Measurements from ENCODE around the gene KCNQ5. TPM values are rescaled to one million over a fixed set of nuclear protein-coding genes. Genes with fewer than 3 reads are reported as not detected.

KCNQ5 gene
- total RNA-seq, 1 donor from 2014 or later = 2.1 TPM

DNA sequence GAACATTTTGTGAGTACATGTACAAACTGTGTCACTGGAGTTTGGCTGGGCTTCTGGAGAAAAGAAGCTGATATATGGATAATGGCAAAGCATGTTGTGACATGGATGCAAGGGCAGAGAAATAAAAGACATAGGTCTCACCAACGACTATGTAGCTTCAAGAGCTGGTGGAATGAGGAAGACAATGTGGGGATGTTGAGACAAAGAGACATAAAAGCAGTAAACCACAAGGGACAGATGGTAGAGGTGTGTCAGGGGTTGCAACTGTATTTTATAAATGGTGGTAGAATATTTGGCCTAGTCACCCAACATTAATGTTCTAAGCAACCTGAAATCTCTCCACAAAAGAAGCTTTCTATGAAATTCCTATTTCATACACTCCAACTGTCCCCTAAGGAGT, 199.0 kb downstream of the KCNQ5 start:
- Histone ChIP-seq H3K4me3 (ENCODE audit: low read depth, low read length) (no peak overlapping the region), H3K27me3 (ENCODE audit: control insufficient read depth, insufficient read depth, low read length) (no peaks in the 10 kb centered on the region), H3K36me3 (ENCODE audit: control insufficient read depth, insufficient read depth, low read length) (no peaks in the 10 kb centered on the region)
- TF ChIP-seq, protein P1, sequence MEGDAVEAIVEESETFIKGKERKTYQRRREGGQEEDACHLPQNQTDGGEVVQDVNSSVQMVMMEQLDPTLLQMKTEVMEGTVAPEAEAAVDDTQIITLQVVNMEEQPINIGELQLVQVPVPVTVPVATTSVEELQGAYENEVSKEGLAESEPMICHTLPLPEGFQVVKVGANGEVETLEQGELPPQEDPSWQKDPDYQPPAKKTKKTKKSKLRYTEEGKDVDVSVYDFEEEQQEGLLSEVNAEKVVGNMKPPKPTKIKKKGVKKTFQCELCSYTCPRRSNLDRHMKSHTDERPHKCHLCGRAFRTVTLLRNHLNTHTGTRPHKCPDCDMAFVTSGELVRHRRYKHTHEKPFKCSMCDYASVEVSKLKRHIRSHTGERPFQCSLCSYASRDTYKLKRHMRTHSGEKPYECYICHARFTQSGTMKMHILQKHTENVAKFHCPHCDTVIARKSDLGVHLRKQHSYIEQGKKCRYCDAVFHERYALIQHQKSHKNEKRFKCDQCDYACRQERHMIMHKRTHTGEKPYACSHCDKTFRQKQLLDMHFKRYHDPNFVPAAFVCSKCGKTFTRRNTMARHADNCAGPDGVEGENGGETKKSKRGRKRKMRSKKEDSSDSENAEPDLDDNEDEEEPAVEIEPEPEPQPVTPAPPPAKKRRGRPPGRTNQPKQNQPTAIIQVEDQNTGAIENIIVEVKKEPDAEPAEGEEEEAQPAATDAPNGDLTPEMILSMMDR (IDR thresholded peaks at IDR 0.05; ENCODE audit: insufficient read depth, low read length, severe bottlenecking) = no peak
- DNase-seq (ENCODE audit: low read depth) (no peak), FAIRE-seq (no peak)

DNA sequence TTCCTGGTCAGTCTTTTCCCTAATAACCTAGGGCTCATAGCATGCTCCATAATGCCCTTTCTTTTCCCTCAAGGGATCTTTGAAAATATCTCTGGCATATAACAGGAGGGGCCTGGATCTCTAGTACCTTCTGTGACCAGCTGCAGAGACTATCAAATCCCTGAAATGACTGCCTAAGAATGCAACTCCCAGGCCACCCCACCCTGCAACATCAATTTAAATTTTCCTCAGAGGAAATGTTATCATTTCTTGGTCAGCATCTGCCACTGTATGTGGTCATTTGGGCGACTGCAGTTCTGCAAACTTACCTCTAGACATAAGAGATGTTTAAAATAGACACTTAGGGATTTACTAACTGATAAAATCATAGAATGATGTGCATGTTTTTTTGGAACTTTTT, 200.2 kb downstream of the KCNQ5 start:
- no peak for FAIRE-seq

DNA sequence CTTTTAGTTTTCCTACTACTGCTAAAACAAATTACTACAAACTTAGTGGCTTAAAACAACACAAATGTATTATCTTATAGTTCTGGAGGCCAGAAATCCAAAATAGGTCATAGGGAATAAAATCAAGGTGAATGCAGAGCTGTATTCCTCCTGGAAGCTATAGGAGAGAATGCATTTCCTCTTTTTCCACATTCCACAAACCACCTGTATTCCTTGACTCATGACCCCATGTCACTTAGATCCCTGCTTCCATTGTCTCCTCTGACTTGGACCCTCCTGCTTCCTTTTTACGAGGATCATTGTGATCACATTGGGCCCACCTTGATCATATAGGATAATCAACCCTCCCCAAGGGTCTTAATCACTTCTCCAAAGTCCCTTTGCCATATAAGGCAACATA, 200.8 kb downstream of the KCNQ5 start:
- no peaks in the 10 kb centered on the region for H3K27me3 ChIP-seq (ENCODE audit: control insufficient read depth, insufficient read depth, low read length)
- FAIRE-seq (no peak), DNase-seq (ENCODE audit: low read depth) (no peak)
- TF ChIP-seq, protein P1 (IDR thresholded peaks at IDR 0.05; ENCODE audit: insufficient read depth, low read length, severe bottlenecking) = no peak
- no peak overlapping the region for H3K4me3 ChIP-seq (ENCODE audit: low read depth, low read length)
- no peaks in the 10 kb centered on the region for H3K36me3 ChIP-seq (ENCODE audit: control insufficient read depth, insufficient read depth, low read length)

More for the DNA sequence above, 200.2 kb downstream of the KCNQ5 start:
- TF ChIP-seq, protein P1 (IDR thresholded peaks at IDR 0.05; ENCODE audit: insufficient read depth, low read length, severe bottlenecking) = no peak
- Histone ChIP-seq H3K27me3 (ENCODE audit: control insufficient read depth, insufficient read depth, low read length) (no peaks in the 10 kb centered on the region), H3K4me3 (ENCODE audit: low read depth, low read length) (no peak overlapping the region), H3K36me3 (ENCODE audit: control insufficient read depth, insufficient read depth, low read length) (no peaks in the 10 kb centered on the region)
- DNase-seq (ENCODE audit: low read depth) = no peak

DNA sequence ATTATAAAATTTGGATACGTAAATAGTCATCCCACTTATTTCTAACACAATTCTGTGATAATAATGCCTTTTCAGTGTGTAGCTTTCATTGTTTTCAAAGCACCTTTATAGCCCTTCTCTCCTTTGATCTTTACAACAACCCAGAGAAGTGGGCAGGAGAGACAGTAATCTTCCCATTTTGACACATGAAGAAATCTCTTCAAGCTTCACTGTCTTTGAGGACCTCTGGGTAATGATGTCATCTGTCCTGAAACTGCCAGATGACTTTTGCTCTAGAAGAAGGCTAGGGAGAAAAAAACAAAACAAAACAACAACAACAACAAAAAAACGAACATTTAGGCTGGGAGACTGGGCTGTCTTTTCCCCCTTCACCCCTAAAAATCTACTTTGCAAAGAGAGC, 203.0 kb downstream of the KCNQ5 start:
- Histone ChIP-seq H3K4me3 (ENCODE audit: low read depth, low read length) (no peak overlapping the region), H3K27me3 (ENCODE audit: control insufficient read depth, insufficient read depth, low read length) (no peaks in the 10 kb centered on the region), H3K36me3 (ENCODE audit: control insufficient read depth, insufficient read depth, low read length) (no peaks in the 10 kb centered on the region)
- FAIRE-seq (no peak), DNase-seq (ENCODE audit: low read depth) (no peak)
- TF ChIP-seq, protein P1 (IDR thresholded peaks at IDR 0.05; ENCODE audit: insufficient read depth, low read length, severe bottlenecking) = no peak

DNA sequence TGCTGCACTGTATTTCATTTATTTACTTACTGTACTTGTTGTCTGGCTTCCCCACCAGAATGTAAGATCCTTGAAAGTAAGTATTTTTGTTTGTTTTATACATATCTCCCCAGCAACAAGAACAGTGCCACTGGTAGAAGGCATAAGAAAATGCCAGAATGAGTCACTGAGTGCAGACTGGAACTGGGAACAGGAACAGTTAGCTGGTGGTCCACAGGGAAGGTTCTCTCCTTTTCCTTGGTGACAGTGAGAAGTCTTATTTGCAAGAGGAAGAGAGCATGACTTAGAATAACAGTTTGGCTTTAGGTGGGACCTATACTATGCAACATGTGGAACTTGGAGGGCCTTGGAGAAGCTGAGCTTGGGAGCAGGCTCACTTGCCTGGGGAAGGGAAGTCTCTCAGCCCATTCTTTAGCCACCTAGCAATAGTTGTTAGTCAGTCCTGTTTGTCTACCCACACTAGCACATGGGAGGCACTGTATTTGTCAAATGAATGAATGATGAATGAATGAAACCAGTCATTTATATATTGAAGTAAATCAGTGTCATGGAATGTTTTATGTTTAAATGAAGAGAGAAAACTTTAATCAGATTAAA, 203.5 kb downstream of the KCNQ5 start:
- DNase-seq (ENCODE audit: low read depth) (peak; percentile 76), FAIRE-seq (no peak)
- Histone ChIP-seq H3K36me3 (ENCODE audit: control insufficient read depth, insufficient read depth, low read length) (no peaks in the 10 kb centered on the region), H3K27me3 (ENCODE audit: control insufficient read depth, insufficient read depth, low read length) (no peaks in the 10 kb centered on the region), H3K4me3 (ENCODE audit: low read depth, low read length) (no peak overlapping the region)
- TF ChIP-seq, protein P1 (IDR thresholded peaks at IDR 0.05; ENCODE audit: insufficient read depth, low read length, severe bottlenecking) = no peak

DNA sequence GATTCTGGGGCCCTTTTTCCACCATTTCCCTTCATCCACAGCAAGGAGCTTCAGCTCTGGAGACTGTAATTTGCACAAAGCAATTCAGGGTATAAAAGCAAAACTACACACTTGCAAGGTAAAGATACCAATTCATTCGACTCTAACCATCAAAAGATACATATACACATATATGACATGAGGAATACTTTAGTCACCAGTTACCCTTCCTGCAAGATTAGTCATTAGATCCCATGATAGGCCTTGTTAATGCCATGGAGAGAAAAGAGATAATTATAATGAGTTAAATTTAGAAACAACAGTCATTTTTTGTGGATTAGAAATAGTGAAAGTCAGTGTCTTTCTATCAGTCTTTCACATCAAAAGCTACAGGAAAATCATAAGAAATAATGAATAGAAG, 204.2 kb downstream of the KCNQ5 start:
- TF ChIP-seq, protein P1 (IDR thresholded peaks at IDR 0.05; ENCODE audit: insufficient read depth, low read length, severe bottlenecking) = no peak
- Histone ChIP-seq H3K36me3 (ENCODE audit: control insufficient read depth, insufficient read depth, low read length) (no peaks in the 10 kb centered on the region), H3K27me3 (ENCODE audit: control insufficient read depth, insufficient read depth, low read length) (no peaks in the 10 kb centered on the region), H3K4me3 (ENCODE audit: low read depth, low read length) (no peak overlapping the region)
- FAIRE-seq = no peak
- peak; percentile 87 for DNase-seq (ENCODE audit: low read depth)

All from bronchial epithelial cell (primary cell).